ENCODE data around the gene CYRIA. TPM values are rescaled to one million over a fixed set of nuclear protein-coding genes. Genes with fewer than 3 reads are reported as not detected.

CYRIA gene
- total RNA-seq, 4 donors from 2014 or later: 10.3 to 13.3 (median 11.2) TPM

GRCh38 chr2:16686641-16687040 lies 21.0 kb upstream of the CYRIA start:
- intact Hi-C loops (cut with DNase I): no loop called here
- Histone ChIP-seq H3K27me3 (no peaks in the 10 kb centered on the region), H3K36me3 (no peaks in the 10 kb centered on the region), H3K4me3 (no peak overlapping the region), H3K4me1 (no peaks in the 10 kb centered on the region), H3K27ac (replicated peaks in 1 of 4) (no peak overlapping the region), H3K9me3 (no peaks in the 10 kb centered on the region)
- TF ChIP-seq POLR2AphosphoS5 (IDR thresholded peaks at IDR 0.05) (no peak), POLR2A (IDR thresholded peaks at IDR 0.05; ENCODE audit: low read depth) (no peak), EP300 (IDR thresholded peaks at IDR 0.05) (no peak)
- TF ChIP-seq, protein P1, sequence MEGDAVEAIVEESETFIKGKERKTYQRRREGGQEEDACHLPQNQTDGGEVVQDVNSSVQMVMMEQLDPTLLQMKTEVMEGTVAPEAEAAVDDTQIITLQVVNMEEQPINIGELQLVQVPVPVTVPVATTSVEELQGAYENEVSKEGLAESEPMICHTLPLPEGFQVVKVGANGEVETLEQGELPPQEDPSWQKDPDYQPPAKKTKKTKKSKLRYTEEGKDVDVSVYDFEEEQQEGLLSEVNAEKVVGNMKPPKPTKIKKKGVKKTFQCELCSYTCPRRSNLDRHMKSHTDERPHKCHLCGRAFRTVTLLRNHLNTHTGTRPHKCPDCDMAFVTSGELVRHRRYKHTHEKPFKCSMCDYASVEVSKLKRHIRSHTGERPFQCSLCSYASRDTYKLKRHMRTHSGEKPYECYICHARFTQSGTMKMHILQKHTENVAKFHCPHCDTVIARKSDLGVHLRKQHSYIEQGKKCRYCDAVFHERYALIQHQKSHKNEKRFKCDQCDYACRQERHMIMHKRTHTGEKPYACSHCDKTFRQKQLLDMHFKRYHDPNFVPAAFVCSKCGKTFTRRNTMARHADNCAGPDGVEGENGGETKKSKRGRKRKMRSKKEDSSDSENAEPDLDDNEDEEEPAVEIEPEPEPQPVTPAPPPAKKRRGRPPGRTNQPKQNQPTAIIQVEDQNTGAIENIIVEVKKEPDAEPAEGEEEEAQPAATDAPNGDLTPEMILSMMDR (IDR thresholded peaks at IDR 0.05): no peak
- no peak for DNase-seq (ENCODE audit: extremely low spot score)
- 88% methylated on average over 2 of the region's 2 CpGs for WGBS

DNA sequence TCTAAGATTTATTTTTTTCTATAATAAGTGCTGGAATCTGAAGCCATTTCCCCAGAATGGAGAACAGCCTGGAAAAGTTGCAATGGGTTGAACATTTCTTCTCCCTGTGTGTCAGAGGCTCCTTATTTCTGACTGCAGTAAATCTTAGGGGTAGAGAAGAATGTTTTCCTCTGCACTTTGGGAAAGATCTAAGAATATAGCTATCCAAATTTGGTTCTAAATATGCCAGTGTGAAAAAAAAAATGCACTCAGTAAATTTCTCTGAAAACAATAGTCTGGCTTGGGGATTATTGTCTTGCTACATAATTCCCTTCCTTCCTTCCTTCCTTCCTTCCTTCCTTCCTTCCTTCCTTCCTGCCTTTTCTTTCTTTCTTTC lies 19.7 kb upstream of the CYRIA start:
- H3K9me3 ChIP-seq: no peaks in the 10 kb centered on the region
- no peak overlapping the region for H3K27ac ChIP-seq (replicated peaks in 1 of 4)
- no peaks in the 10 kb centered on the region for H3K36me3 ChIP-seq
- no peak overlapping the region for H3K4me3 ChIP-seq
- DNase-seq (ENCODE audit: extremely low spot score): no peak
- intact Hi-C loops (cut with DNase I): no loop called here
- H3K4me1 ChIP-seq: no peaks in the 10 kb centered on the region
- TF ChIP-seq, protein P1 (IDR thresholded peaks at IDR 0.05): no peak
- no peak for TF ChIP-seq EP300 (IDR thresholded peaks at IDR 0.05)
- no peak for TF ChIP-seq POLR2A (IDR thresholded peaks at IDR 0.05; ENCODE audit: low read depth)
- no peak for TF ChIP-seq POLR2AphosphoS5 (IDR thresholded peaks at IDR 0.05)
- no peaks in the 10 kb centered on the region for H3K27me3 ChIP-seq

DNA sequence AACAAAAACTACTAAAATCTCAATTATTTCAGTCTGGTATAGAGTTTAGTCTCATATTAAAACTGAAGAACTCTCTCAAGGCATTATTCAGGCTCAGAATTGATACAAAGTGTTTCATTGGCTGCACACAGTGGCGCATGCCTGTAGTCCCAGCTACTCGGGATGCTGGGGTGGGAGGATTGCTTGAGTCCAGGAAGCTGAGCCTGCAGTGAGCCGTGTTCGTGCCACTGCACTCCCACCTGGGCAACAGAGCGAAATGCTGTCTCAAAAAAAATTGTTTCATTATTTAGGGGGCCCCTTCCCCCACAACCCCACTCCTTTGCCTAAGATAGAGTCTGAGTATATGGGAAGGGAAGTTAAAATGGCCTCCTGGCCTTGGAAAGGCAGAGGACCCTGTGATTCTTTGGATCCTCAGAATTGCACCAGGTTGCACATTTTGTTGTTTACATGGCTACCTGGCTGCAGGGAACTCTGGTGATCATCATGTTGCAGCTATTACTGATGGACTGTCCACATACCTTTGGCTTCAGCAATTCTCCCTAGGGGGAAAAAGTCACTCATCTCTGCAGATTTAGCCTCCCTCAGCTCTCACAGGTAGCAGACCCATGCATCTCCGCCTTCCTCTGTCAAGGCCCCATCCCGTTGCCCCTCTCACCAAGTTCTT lies 19.2 kb upstream of the CYRIA start:
- intact Hi-C loops (cut with DNase I): no loop called here
- Histone ChIP-seq H3K9me3 (no peaks in the 10 kb centered on the region), H3K36me3 (no peaks in the 10 kb centered on the region), H3K27me3 (no peaks in the 10 kb centered on the region), H3K4me1 (no peaks in the 10 kb centered on the region), H3K4me3 (no peak overlapping the region), H3K27ac (replicated peaks in 1 of 4) (no peak overlapping the region)
- whole genome bisulfite sequencing: 89% methylated on average over 7 of the region's 7 CpGs
- no peak for DNase-seq (ENCODE audit: extremely low spot score)
- TF ChIP-seq EP300 (IDR thresholded peaks at IDR 0.05) (no peak), POLR2A (IDR thresholded peaks at IDR 0.05; ENCODE audit: low read depth) (no peak), POLR2AphosphoS5 (IDR thresholded peaks at IDR 0.05) (no peak)
- TF ChIP-seq, protein P1 (IDR thresholded peaks at IDR 0.05): no peak

GRCh38 chr2:16683576-16683975 lies 17.9 kb upstream of the CYRIA start:
- DNase-seq (ENCODE audit: extremely low spot score): no peak

More at GRCh38 chr2:16683576-16683975, 17.9 kb upstream of the CYRIA start:
- TF ChIP-seq POLR2A (IDR thresholded peaks at IDR 0.05; ENCODE audit: low read depth): no peak
- TF ChIP-seq EP300 (IDR thresholded peaks at IDR 0.05): no peak
- TF ChIP-seq POLR2AphosphoS5 (IDR thresholded peaks at IDR 0.05): no peak
- TF ChIP-seq, protein P1 (IDR thresholded peaks at IDR 0.05): no peak
- no peaks in the 10 kb centered on the region for H3K9me3 ChIP-seq
- no peaks in the 10 kb centered on the region for H3K4me1 ChIP-seq
- intact Hi-C loops (cut with DNase I): no loop called here
- WGBS: 88% methylated on average over 3 of the region's 3 CpGs
- no peaks in the 10 kb centered on the region for H3K36me3 ChIP-seq
- H3K27me3 ChIP-seq: no peaks in the 10 kb centered on the region
- no peak overlapping the region for H3K27ac ChIP-seq (replicated peaks in 1 of 4)
- H3K4me3 ChIP-seq: no peak overlapping the region
